PFSK-1 (cell line): Measurements from ENCODE around the gene KRTAP10-1.

Experiments used
- POLR2AphosphoS5 ChIP-seq: IDR thresholded peaks from 2 replicates; pipeline ENCODE4 v1.6.1; 2012; ENCODE audit warnings: low read depth, mild to moderate bottlenecking, control low read depth, low read length, moderate library complexity
- REST ChIP-seq, 2 experiments: IDR thresholded peaks; 2 replicates each; pipeline versions ENCODE4 v1.6.1 to v1.8.0; 2011 to 2012; ENCODE audit warnings: low read depth in 2 of 2, low read length in 2 of 2, control low read depth in 1 of 2, inconsistent platforms in 1 of 2, mild to moderate bottlenecking in 1 of 2, moderate library complexity in 1 of 2; ENCODE audit not compliant: insufficient read depth in 1 of 2
- SIN3A ChIP-seq: IDR thresholded peaks from 2 replicates; pipeline ENCODE4 v1.6.1; 2012; ENCODE audit warnings: mild to moderate bottlenecking, low read length, moderate library complexity, borderline replicate concordance; ENCODE audit not compliant: insufficient read depth
- TAF1 ChIP-seq: IDR thresholded peaks from 2 replicates; pipeline ENCODE4 v1.6.1; 2012; ENCODE audit warnings: low read length, control low read depth, borderline replicate concordance; ENCODE audit not compliant: insufficient read depth

GRCh38 chr21:44558695-44559094 lies 18.7 kb upstream of the KRTAP10-1 start, which contains the start of gene KRTAP10-3:
- TF ChIP-seq POLR2AphosphoS5 (no peak), REST (IDR thresholded peaks at IDR 0.05; ENCODE audit: insufficient read depth in 1 of 2, low read depth in 2 of 2, low read length in 2 of 2) (no peak), TAF1 (no peak), SIN3A (no peak)
